CD4-positive, alpha-beta T cell treated with Interleukin-4 for 1 hour (primary cell): ENCODE measurements around the gene NR1D2.
A peak's percentile ranks its signal among the peaks of the same experiment; 100 is the strongest.
"Not testable (repeated sequence)": the region's sequence is repeated elsewhere in the genome, so short reads cannot be mapped to it uniquely, and the experiment has no call there.

Source experiments
- DNase-seq, 2 donors: peaks; one replicate each; pipeline ENCODE4 v3.0.0-alpha.2; 2020 to 2022

NR1D2 gene

DNA sequence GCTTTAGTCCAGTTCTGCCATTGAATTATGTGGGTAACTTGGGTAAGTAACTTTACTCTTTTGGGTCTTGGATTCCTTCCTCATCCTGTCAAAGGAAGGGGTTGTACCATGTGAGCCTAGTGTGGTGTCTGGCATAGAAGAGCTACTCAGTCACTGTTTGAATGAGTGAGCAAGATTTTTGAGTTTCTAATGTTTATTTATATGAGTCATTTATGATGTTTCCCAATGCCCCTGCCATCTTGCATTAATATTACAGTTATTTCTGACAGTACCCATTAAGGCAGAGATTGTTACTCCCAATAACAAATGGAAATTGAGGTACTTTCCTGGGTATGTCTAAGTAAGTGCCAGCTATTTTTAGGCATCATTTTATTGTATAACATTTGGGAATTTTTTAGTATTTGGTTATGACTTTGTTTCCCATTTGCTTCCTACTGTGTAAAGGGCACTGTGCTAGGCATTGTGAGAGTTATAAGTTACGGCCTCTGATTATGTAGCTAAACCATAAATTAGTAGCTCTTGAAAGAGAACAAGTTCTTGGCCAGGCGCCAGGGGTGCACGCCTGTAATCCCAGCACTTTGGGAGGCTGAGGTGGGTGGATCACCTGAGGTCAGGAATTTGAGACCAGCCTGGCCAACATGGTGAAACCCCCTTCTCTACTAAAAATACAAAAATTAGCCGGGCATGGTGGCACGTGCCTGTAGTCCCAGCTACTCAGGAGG lies 23.5 kb downstream of the NR1D2 start:
- DNase-seq = no peak

DNA sequence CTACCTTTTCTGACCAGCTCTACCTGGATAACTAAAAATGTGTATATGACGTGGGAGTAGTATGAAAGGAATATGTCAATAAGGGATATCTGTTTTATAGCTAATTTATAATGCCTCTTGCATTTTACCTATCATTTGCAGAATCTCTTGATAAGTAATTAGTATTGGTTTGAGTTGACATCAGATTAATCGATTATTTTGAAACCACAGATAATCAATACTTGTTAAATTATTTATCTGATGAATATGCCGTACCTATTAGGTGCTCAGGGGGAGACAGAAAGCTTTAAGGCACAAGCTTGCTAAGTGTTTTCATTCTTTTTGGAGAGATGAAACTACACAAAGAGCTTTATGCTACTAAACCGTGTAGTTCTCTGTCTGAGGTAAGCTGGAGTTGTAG lies 24.3 kb downstream of the NR1D2 start:
- no peak for DNase-seq

DNA sequence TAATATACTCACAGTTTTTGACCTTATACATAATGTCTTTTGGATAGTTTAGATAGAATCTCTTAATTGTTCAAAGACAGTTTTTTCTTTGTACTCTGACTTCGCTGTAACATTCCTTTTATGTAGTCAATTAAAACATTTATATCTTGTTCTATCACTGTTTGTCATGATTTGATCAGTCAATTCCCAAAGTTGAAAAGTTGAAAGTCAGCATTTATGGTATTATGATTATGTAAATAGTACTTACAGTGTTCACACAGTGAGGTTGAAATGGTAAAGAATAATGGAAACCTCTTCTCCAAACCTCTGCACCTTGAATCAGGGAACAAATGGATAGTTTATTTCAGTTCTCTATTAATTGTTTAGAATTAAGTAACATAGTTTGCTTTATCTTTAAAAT lies 26.6 kb downstream of the NR1D2 start:
- no peak for DNase-seq

DNA sequence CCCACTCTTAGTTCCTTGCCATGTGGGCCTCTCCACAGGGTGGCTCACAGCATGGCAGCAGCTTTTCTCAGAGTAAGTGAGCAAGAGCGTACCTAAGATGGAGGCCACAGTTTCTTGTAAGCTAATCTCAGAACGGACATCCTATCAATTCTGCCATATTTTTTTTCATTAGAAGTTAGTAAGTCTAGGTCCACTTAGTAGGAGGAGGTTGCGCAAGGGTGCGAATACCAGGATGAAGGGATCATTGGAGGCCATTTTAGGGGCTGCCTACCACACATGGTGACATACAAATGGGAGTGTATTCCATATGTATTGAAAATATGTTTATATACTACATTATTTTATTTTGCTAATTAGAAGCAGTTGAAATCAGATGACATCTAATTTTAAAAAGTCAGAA lies 31.5 kb downstream of the NR1D2 start:
- DNase-seq = no peak

DNA sequence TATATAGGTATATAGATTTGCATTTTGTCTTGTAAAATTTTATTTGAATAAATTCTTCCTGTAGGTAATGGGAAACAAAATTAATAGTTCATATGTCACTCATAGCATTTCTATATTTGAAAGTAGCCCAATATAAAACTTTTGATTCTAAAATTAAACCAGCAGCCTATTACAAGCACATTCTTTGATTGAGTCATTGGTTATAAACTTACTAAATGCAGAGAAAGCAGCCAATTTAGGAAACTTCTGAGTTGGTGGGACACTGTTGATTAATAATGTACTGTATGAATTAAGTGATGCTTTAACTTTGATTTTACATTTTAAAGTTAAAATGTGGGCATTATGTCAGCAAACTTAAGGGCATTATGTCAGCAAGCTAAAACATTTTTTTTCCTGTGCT lies 34.5 kb downstream of the NR1D2 start:
- DNase-seq = no peak

DNA sequence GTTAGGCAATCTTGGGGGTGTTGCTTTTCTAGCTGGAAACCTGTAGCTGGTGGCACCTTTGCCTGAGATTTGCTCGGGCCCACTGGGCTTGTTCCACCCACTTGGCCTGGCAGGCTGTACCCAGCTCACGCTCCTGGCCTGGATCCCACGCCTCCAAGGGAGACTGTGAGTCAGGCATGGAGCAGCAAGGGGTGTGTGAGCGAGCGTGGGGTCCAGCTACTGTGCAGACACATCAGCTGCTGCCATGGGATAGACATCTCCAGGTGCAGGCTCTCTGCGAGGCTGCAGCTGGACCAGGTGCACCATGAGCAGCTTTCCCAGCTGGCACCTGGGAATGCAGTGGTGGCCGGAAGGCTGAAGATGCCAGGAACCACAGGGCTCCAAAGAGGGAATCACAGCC lies 36.0 kb downstream of the NR1D2 start:
- DNase-seq = no peak

DNA sequence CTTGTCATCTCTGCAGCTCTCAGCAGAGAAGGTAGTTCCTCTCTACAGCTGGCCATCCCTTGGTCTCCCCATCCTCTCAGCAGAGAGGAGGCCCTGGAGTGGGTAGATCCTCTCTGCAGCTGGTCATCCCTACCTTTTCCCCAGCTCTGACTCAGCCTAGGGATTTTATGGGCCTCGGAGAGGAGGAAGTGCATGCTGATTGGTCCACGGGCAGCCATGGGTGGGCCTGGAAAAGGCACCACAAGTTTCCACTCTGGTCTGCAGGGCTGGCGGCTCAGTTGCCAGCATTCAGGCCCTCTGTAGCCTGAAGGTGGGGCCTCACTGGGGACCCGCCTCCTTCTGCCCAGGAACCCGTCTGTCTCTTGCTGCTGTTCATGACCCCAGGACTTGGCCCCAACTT lies 36.9 kb downstream of the NR1D2 start:
- no peak for DNase-seq

DNA sequence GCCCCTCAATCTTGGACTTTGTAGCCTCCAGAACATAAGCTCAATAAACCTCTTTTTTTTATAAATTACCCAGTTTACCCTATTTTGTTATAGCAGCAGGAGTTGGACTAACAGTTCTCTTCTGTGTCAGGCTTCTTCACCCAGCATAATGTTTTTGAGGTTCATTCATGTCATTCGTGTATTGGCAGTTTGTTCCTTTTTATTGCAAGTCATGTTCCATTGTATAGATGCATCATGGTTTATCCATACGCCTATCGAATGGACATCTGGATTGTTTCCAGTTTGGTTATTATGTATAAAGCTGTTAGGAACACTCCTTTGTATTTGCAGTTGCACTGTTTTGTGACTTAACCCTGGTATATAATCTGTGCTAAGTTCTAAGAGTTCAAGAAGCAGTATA lies 39.8 kb downstream of the NR1D2 start:
- DNase-seq = no peak

DNA sequence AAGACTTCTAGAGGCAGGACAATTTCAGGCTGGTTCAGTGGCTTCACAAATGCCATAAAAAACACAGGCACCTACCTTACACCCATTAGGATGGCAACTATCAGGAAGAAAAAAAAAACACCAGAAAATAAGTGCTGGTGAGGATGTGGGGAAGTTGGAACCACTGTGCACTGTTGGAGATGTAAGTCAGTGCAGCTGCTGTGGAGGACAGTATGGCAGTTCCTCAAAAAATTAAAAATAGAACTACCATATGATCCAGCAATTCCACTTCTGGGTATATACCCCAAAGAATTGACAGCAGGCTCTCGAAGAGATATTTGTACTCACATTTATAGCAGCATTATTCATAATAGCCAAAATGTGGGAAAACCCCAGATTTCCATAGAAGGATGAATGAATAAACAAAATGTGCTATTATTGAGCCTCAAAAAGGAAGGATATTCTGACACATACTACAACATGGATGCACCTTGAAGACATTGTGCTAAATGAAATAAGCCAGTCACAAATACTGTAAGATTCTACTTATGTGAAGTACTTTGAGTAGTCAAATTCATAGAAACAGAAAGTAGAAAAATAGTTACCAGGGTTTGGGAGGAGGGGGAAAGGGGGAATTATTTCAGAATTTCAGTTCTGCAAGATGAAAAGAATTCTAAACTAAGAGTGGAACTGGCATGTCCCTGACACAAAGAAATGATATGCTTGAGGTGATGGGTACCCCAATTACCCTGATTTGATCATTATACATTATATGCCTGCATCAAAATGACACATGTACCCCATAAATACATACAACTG lies 40.9 kb downstream of the NR1D2 start:
- no peak for DNase-seq

DNA sequence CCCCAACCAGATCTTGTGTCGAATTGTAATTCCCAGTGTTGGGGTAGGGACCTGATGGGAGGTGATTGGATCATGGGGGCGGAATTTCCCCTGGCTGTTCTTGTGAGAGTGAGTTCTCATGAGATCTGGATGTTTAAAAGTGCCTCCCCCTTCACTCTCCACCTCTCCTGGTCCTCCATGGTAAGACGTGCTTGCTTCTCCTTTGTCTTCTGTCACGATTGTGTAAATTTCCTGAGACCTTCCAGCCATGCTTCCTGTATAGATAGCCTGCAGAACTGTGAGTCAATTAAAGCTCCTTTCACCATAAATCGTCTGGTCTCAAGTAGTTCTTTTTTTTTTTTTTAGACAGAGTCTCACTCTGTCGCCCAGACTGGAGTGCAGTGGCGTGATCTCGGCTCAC lies 42.3 kb downstream of the NR1D2 start:
- DNase-seq = no peak

DNA sequence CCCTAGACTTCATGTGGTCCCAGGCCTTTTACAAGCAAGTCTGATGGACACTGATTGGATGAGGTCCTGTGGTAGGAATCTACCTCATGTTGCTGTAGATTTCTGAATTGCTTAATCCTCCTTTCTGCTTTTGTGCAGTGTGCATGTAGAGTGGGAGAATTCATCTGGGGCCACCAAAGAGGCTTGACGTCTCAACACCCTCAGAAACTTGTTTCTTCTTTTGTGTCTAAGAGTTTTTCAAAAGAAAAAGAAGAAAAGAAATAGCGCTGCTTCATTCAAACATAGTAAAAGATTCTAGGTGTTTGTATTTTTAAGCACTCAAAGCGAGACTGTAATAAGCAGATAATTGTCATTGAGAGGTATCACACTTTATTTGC lies 46.2 kb downstream of the NR1D2 start:
- DNase-seq = no peak

DNA sequence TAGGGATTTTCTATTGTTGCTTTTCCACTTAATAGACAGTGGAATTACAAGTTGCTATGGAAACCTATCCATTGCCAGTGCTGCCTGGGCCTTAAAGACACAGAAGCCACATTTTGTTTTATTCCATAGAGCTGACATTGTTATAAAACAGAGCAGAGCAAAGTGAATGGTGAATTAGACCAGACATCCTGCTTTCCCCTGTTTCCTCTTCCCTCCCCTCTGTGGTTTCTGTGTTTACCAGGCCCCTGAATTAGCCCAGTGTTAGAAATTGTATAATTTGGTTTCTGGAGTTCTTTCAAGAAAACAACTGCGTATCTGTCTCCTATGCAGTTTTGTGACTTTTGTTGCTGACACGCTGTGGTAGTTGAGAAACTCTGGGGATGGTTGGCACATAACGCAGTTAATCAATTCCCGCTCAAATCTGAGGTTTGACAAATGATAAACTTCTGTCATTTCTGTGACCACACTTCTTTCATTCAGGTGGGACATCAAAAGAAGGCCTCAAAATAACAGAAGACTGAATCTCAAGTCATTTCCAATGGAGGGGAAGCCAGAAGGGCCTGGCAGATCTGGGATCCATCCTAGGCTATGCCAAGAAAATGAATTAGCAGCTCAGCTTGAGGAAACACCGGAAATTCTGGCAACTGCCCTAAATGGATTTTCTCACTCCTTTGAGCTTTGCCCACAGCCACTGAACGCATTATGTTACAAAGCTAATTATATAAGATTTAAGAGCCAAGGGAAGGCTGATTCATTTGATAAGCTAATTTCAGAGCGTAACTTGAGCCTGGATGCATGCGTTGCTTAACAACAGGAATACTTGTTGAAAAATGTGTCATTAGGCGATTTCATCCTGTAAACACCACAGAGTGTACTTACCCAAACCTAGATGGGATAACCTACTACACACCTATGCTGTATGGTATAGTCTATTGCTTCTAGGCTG lies 46.9 kb downstream of the NR1D2 start:
- no peak for DNase-seq

DNA sequence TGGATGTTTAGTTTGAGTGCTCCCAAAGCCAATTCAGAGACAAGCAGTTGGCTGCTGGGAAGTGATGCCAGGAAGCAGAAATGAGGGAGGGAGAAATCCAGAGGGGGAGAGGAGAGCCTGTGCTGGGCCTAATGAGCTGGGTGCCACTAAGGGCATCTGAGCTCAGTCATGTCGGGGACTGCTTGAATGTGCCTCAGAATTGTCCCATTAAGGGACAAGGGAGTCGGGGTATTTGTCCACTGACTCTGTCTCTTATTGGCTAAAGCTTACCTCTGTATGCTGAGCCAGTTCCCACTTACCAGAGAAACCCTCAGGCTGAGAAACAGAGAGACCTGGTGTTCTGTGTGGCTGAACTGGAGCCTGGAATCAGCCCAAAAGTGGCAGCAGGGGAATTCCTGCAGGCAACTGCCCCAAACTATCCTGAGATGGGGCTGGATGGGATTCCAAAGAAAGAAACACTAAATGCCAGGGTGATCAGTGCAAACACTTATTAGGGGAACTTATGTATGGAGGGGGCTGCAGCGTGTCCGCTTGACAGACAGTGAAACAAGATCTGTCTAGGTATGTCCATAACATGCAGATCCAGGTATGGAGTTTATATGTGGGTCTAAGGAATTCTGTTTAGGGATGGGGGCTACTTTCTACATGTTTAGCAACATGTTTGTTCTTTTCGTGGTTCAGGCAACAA lies 48.6 kb downstream of the NR1D2 start:
- DNase-seq = no peak

DNA sequence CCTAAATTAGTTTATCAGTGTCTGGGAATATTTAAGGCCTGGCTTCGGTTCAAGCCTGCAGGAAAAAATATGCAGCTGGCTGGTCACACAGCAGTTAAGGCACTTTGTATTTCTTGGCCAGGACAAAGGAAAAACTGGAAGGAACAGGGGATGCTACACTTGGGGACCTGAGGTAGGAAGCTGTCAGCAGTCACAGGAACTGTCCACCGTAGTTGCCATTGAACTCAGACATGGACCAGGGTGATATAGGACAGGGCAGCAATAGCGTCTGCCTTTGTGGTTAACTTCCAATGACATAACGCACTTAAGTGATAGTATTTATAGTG lies 49.1 kb downstream of the NR1D2 start:
- no peak for DNase-seq

DNA sequence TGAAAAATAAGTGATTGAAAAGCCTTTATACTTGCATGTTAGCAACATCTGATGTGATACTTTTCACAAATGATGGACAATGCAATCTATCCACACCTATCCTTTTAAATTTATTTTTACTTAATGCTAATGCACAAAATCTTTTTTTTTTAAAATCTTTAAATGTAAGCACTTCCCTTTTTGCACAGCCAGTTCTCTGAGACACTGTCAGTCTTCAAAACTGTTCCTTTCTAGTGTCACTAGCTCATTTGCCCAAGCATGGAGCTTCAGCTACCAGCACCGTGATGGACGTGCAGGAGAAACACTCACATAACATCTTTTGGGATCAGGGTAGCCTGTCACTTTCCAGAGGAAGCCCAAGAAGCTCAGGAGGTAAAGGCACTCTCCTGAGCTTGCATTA lies 50.1 kb downstream of the NR1D2 start:
- no peak for DNase-seq

DNA sequence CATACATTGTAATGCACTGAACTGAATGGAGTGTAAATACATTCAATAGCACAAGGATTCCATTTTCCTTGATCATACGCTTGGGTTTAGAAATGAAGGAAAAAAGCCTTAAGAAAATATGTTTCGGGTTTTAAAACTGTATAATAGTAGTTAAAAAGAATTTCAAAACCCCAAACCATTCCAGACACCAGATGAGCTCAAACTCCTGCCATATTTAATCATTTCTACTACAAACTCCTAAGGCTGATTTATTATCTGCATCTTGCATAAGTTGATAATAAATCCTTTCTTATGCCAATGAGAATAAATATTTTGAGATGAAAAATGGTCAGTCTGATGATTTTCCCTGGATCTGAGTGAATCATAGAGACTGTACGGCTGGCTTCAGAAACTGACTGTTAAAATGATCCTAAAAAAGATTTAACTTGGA lies 51.0 kb downstream of the NR1D2 start:
- no peak for DNase-seq

DNA sequence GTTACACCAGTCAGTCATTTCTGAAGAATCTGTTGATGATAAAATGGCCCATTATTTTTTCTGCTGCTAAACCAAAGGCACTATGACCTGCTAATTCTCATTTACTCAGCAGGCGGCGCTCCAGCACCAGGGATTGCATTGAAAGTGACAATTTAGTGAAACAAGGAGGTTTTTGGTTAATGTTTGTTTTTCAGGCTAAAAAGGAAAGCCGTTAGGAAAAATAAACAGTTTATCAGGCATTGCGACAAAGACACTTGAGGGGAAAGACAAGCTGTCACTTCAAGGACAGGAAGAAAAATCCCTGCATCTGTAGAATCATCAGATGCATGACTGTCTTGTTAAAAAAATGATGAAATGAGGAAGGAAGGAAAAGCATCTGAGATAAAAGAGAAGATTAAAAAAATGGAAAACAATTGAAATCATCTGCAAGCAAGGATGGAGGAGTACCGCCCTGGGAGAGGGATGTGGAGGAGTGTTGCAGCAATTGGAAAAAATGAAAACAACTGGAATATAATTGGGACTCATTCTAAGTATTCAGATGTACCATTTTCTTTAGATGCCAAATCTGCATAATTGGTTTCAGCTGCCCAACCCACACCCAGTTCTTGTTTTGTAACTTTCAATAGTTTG lies 54.0 kb downstream of the NR1D2 start:
- DNase-seq = peak; percentile 53 to 56

DNA sequence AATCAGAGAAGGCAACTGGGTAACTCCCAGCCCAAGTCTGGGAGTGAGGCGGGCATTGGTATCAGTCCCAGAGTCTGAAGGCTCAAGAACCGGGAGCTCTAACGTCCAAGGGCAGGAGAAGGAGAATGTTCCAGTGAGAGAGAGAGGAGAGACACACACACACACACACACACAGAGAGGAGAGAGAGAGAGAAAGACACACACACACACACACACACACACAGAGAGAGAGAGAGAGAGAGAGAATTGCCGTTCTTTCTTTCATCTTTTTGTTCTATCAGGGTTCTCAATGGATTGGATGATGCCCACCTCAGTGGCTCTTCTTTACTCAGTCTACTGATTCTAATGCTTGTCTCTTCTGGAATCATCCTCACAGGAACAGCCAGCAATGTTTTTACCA lies 57.0 kb downstream of the NR1D2 start:
- DNase-seq = no peak

DNA sequence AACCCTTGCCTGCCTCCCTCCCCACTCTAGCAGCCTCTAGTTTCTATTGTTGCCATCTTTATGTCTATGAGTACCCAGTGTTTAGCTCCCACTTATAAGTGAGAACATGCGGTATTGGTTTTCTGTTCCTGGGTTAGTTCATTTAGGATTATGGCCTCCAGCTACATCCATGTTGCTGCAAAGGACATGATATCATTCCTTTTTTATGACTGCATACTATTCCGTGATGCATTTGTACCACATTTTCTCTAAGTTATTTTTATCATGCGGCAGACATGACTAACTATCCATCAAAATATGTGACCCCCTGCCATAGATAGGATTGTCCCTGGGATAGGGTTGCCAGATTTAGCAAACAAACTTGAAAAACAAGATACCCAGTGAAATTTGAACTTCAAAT lies 58.4 kb downstream of the NR1D2 start:
- DNase-seq = no peak

DNA sequence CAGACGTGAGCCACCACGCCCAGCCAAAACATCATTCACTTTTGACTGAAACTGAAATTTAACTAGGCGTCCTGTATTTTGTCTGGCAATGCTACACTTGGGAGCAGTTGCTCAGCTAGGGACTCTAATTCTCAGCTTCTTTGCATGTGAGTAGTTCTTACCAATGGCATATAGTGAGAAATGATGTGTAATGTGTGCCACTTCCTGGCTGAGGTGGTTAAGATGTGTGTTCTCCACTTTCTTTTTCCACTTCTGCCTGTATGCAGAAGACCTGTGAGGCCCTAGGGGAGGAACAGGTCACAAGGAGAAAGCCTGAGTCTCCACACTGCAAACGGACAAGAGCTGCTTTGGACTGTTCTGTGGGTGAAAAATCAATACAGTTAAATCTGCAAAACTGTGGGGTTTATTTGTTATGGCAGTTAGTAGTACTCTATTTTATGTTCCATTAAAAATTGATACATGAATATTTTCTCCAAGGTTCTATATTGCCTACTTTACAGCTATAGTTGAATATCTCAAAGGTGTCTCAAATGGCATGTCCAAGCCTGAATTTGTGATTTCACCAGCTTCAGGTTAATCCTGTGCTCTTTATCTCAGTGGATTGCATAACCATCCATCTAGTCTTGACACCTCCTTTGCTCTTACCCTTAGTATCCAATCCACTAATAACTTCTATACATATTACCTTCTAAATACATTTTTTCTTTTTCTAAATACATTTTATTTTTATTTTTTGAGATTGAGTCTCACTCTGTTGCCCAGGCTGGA lies 59.3 kb downstream of the NR1D2 start:
- DNase-seq = no peak

DNA sequence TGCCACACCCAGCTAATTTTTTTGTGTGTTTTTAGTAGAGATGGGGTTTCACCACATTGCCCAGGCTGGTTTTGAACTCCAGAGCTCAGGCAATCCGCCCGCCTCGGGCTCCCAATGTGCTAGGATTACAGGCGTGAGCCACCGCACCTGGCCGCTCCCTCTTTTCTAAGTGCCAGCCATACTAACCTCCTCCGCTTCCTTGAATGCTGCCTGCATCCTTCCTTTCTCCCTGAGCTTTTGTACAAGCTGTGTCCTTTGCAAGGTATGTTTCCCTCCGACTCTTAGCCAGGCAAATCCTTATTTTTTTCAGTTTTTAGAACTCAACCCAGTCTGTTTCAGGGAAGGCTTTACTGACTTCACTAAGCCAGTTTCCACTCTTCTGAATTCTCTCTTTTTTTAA lies 60.6 kb downstream of the NR1D2 start:
- no peak for DNase-seq

DNA sequence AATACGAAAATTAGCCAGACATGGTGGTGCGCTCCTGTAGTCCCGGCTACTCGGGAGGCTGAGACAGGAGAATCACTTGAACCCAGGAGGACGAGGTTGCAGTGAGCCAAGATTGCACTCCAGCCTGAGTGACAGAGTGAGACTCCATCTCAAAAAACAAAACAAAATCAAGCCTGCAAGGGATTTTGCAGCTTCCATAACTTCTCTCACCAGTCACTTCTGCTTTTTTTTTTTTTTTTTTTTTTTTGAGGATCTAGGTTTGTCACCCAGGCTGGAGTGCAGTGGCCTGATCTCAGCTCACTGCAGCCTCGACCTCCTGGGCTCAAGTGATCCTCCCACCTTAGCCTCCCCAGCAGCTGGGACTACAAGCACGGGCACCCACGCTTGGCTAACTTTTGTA lies 65.7 kb downstream of the NR1D2 start:
- not testable (repeated sequence) for DNase-seq
